ENCODE data around the gene CCM2L. TPM values are rescaled to one million over a fixed set of nuclear protein-coding genes. Genes with fewer than 3 reads are reported as not detected.

Gene CCM2L
- total and polyA plus RNA-seq, 2 donors (not counting 3 experiments of a cell fraction or from before 2014, with no cell fraction given) = 10.8 to 13.4 TPM

DNA sequence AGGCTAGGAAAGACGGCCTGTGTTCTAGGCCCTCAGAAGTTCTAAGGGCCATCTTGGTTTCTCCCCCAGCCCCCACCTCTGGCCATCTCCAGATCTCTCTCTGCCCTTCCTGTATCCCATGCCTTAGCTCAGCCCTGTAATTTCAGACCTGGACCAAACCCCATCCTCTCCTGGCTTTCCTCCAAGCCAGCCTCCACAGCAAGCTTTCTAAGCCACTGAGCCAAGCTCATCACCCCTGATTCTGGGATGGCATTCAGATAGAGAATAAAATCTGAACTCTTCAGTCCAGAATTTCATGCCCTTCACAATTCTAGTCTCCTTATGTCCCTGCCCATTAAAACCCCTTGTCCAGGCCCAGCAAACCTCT is 18.9 kb upstream of the CCM2L start:
- H3K9me1 ChIP-seq (replicated peaks; ENCODE audit: control insufficient read depth, extremely low read depth, insufficient read depth, low read length) = no peaks in the 10 kb centered on the region
- H4K20me1 ChIP-seq (replicated peaks; ENCODE audit: control insufficient read depth, extremely low read depth, insufficient read depth, low read length) = no peaks in the 10 kb centered on the region
- no peaks in the 10 kb centered on the region for H3K9me3 ChIP-seq (replicated peaks; ENCODE audit: control insufficient read depth, insufficient read depth, low read length)
- FAIRE-seq (no peak), DNase-seq (ENCODE audit: low read depth, low spot score) (no peak)
- H3K36me3 ChIP-seq (ENCODE audit: control insufficient read depth in 2 of 2, extremely low read depth in 1 of 2, insufficient read depth in 2 of 2, low read length in 2 of 2) = no peaks in the 10 kb centered on the region
- H3K27me3 ChIP-seq (ENCODE audit: control insufficient read depth in 2 of 2, insufficient read depth in 2 of 2, low read length in 2 of 2) = peaks cover 23 to 31% of the 10 kb centered on the region in 2 experiments
- ChIA-PET CTCF (interaction anchor here (0.8 kb wide), 1 partner anchor 145 kb away, joined by 3 read pairs; no protein-coding TSS in a partner anchor), POLR2A (no interaction called here)
- H3K9ac ChIP-seq (replicated peaks; ENCODE audit: extremely low read depth, insufficient read depth, low read length) = no peak overlapping the region
- H2AFZ ChIP-seq (ENCODE audit: low read depth, low read length) = no peak overlapping the region
- intact Hi-C loops (cut with micrococcal nuclease) = no loop called here
- no peaks in the 10 kb centered on the region for H3K79me2 ChIP-seq (ENCODE audit: control insufficient read depth, insufficient read depth, low read length)
- no TSS peak for BruUV-seq (replicated peaks)
- H3K4me3 ChIP-seq (replicated peaks in 1 of 3; ENCODE audit: insufficient read depth in 1 of 3, low read depth in 1 of 3, low read length in 3 of 3) = no peak overlapping the region
- TF ChIP-seq POLR2A (IDR thresholded peaks at IDR 0.05; ENCODE audit: low read depth, low read length) = no peak
- no peak for TF ChIP-seq GATA2 (IDR thresholded peaks at IDR 0.05; ENCODE audit: insufficient read depth, insufficient read length, low read depth, low read length)
- TF ChIP-seq, protein P1, sequence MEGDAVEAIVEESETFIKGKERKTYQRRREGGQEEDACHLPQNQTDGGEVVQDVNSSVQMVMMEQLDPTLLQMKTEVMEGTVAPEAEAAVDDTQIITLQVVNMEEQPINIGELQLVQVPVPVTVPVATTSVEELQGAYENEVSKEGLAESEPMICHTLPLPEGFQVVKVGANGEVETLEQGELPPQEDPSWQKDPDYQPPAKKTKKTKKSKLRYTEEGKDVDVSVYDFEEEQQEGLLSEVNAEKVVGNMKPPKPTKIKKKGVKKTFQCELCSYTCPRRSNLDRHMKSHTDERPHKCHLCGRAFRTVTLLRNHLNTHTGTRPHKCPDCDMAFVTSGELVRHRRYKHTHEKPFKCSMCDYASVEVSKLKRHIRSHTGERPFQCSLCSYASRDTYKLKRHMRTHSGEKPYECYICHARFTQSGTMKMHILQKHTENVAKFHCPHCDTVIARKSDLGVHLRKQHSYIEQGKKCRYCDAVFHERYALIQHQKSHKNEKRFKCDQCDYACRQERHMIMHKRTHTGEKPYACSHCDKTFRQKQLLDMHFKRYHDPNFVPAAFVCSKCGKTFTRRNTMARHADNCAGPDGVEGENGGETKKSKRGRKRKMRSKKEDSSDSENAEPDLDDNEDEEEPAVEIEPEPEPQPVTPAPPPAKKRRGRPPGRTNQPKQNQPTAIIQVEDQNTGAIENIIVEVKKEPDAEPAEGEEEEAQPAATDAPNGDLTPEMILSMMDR (IDR thresholded peaks at IDR 0.05; ENCODE audit: extremely low read depth in 1 of 2, insufficient read depth in 1 of 2, low read depth in 1 of 2, low read length in 2 of 2) = no peak
- no peak for TF ChIP-seq MYC (IDR thresholded peaks at IDR 0.05; ENCODE audit: low read depth, low read length)
- no peak overlapping the region for H3K27ac ChIP-seq (ENCODE audit: insufficient read depth, low read depth, low read length)
- dilution Hi-C loops (cut with MboI; ENCODE audit: extremely low pct_ligation_motif_present, low sequenced_read_pairs) = no loop called here
- no peak overlapping the region for H3K4me2 ChIP-seq (ENCODE audit: insufficient read depth, low read length)
- peaks cover 5% of the 10 kb centered on the region for H3K4me1 ChIP-seq (ENCODE audit: control insufficient read depth, extremely low read depth, insufficient read depth, low read length)

- Histone ChIP-seq H4K20me1 (replicated peaks; ENCODE audit: control insufficient read depth, extremely low read depth, insufficient read depth, low read length) (no peaks in the 10 kb centered on the region), H3K36me3 (ENCODE audit: control insufficient read depth in 2 of 2, extremely low read depth in 1 of 2, insufficient read depth in 2 of 2, low read length in 2 of 2) (no peaks in the 10 kb centered on the region), H3K27ac (ENCODE audit: insufficient read depth, low read depth, low read length) (no peak overlapping the region), H2AFZ (ENCODE audit: low read depth, low read length) (no peak overlapping the region), H3K9me1 (replicated peaks; ENCODE audit: control insufficient read depth, extremely low read depth, insufficient read depth, low read length) (no peaks in the 10 kb centered on the region), H3K4me3 (replicated peaks in 1 of 3; ENCODE audit: insufficient read depth in 1 of 3, low read depth in 1 of 3, low read length in 3 of 3) (no peak overlapping the region), H3K4me2 (ENCODE audit: insufficient read depth, low read length) (no peak overlapping the region), H3K27me3 (ENCODE audit: control insufficient read depth in 2 of 2, insufficient read depth in 2 of 2, low read length in 2 of 2) (peaks cover 23 to 31% of the 10 kb centered on the region in 2 experiments), H3K9ac (replicated peaks; ENCODE audit: extremely low read depth, insufficient read depth, low read length) (no peak overlapping the region), H3K4me1 (ENCODE audit: control insufficient read depth, extremely low read depth, insufficient read depth, low read length) (peaks cover 5% of the 10 kb centered on the region), H3K9me3 (replicated peaks; ENCODE audit: control insufficient read depth, insufficient read depth, low read length) (no peaks in the 10 kb centered on the region), H3K79me2 (ENCODE audit: control insufficient read depth, insufficient read depth, low read length) (no peaks in the 10 kb centered on the region)
- ChIA-PET POLR2A (no interaction called here), CTCF (no interaction called here)
- no TSS peak for BruUV-seq (replicated peaks)
- DNase-seq (ENCODE audit: low read depth, low spot score) (no peak), FAIRE-seq (no peak)
- intact Hi-C loops (cut with micrococcal nuclease) = no loop called here
- TF ChIP-seq, protein P2, sequence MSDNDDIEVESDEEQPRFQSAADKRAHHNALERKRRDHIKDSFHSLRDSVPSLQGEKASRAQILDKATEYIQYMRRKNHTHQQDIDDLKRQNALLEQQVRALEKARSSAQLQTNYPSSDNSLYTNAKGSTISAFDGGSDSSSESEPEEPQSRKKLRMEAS (IDR thresholded peaks at IDR 0.05; ENCODE audit: insufficient read depth, insufficient read length) = no peak
- TF ChIP-seq EZH2 (IDR thresholded peaks at IDR 0.05; ENCODE audit: borderline replicate concordance, low read depth, low read length, severe bottlenecking) = no peak
- no peak for TF ChIP-seq POLR2AphosphoS5 (IDR thresholded peaks at IDR 0.05; ENCODE audit: insufficient read depth, low read depth, low read length)
- TF ChIP-seq GATA2 (IDR thresholded peaks at IDR 0.05; ENCODE audit: insufficient read depth, insufficient read length, low read depth, low read length) = no peak
- TF ChIP-seq MYC (IDR thresholded peaks at IDR 0.05; ENCODE audit: low read depth, low read length) = no peak
- TF ChIP-seq POLR2A (IDR thresholded peaks at IDR 0.05; ENCODE audit: low read depth, low read length) = no peak
- no peak for TF ChIP-seq FOS (IDR thresholded peaks at IDR 0.05; ENCODE audit: borderline replicate concordance, insufficient read depth, low read length)
- no peak for TF ChIP-seq JUN (IDR thresholded peaks at IDR 0.05; ENCODE audit: borderline replicate concordance, insufficient read depth, insufficient read length, low read depth)
- TF ChIP-seq, protein P1 (IDR thresholded peaks at IDR 0.05; ENCODE audit: extremely low read depth in 1 of 2, insufficient read depth in 1 of 2, low read depth in 1 of 2, low read length in 2 of 2) = no peak
- dilution Hi-C loops (cut with MboI; ENCODE audit: extremely low pct_ligation_motif_present, low sequenced_read_pairs) = no loop called here
Observed at GRCh38 chr20:31992086-31992485, 18.2 kb upstream of the CCM2L start.

Measured in endothelial cell of umbilical vein (primary cell).